Right renal cortex interstitium (tissue), 3 donors: ENCODE results near the gene GDPD5. TPM values are rescaled to one million over a fixed set of nuclear protein-coding genes. Genes with fewer than 3 reads are reported as not detected.

Experiments used
- DNase-seq, 3 donors: peaks; one replicate each; pipeline ENCODE4 v3.0.0-alpha.2; 2013; ENCODE audit warnings: low read depth in 3 of 3, low spot score in 2 of 3
- polyA plus RNA-seq, 3 donors: library from polyadenylated mRNA; unstranded; fragments of 120-200 nt; gene quantifications; one replicate each; pipeline ENCODE4 v1.2.1, GENCODE V29; 2013; ENCODE audit not compliant: insufficient read length in 3 of 3

Gene GDPD5
- polyA plus RNA-seq, 3 donors: 5.8 to 8.5 (median 6.9) TPM

- no peak for DNase-seq
These were observed 11.3 kb upstream of the GDPD5 start for GRCh38 chr11:75536786-75537641.

GRCh38 chr11:75535071-75535470 is 9.3 kb upstream of the GDPD5 start:
- DNase-seq: no peak

GRCh38 chr11:75534259-75535069 is 8.7 kb upstream of the GDPD5 start:
- no peak for DNase-seq

- DNase-seq: no peak
These were observed 8.1 kb upstream of the GDPD5 start for GRCh38 chr11:75533896-75534258.

GRCh38 chr11:75532200-75533048 is 6.7 kb upstream of the GDPD5 start:
- no peak for DNase-seq

- DNase-seq: no peak
These were observed 5.6 kb upstream of the GDPD5 start for GRCh38 chr11:75531325-75531724.

- DNase-seq: no peak
These were observed 4.8 kb upstream of the GDPD5 start for GRCh38 chr11:75530577-75530976.

GRCh38 chr11:75527938-75528735 is 2.4 kb upstream of the GDPD5 start:
- no peak for DNase-seq

GRCh38 chr11:75527130-75527529 is 1.4 kb upstream of the GDPD5 start:
- no peak for DNase-seq

- no peak for DNase-seq
These were observed 426 bp upstream of the GDPD5 start for GRCh38 chr11:75526192-75526541.

GRCh38 chr11:75524665-75525432 is 892 bp downstream of the GDPD5 start:
- DNase-seq: no peak

- no peak for DNase-seq
These were observed 1.7 kb downstream of the GDPD5 start for GRCh38 chr11:75523811-75524664.

GRCh38 chr11:75523189-75523588 is 2.6 kb downstream of the GDPD5 start:
- no peak for DNase-seq

GRCh38 chr11:75522286-75523044 is 3.3 kb downstream of the GDPD5 start:
- DNase-seq: no peak

GRCh38 chr11:75520688-75521087 is 5.1 kb downstream of the GDPD5 start:
- no peak for DNase-seq

GRCh38 chr11:75518771-75519653 is 6.7 kb downstream of the GDPD5 start:
- no peak for DNase-seq

GRCh38 chr11:75518204-75518549 is 7.6 kb downstream of the GDPD5 start:
- no peak for DNase-seq
